H1 (cell line): ENCODE data around the gene ATP5ME. TPM values are rescaled to one million over a fixed set of nuclear protein-coding genes. Genes with fewer than 3 reads are reported as not detected.

Experiments
- KDM5A ChIP-seq: fragments of 200-600 bp; IDR thresholded peaks from 2 replicates; pipeline ENCODE4 v1.7.1; 2012; ENCODE audit warnings: mild to moderate bottlenecking, low read length, inconsistent platforms, mixed read lengths
- polyA plus RNA-seq, 7 experiments: library from polyadenylated mRNA; depleted of rRNA in 3 of 7; stranded (reverse) in 5 of 7; unstranded in 2 of 7; fragments of >200 nt in 5 of 7; fragments of 200-250 nt in 2 of 7; gene quantifications; 1 replicate in 5 of 7; 2 replicates in 1 of 7; 4 replicates in 1 of 7; pipeline versions ENCODE4 v1.2.1 to v1.2.3, GENCODE V29; 2011 to 2013; ENCODE audit warnings: missing spikeins in 2 of 7, mixed read lengths in 2 of 7
- total RNA-seq: library from RNA; stranded (reverse); fragmentation: NEBNext Ultra II Directional; extraction: Animal tissue kit (Norgen Biotek cat#: 25700); gene quantifications from 2 replicates; pipeline ENCODE4 v1.2.1, GENCODE V29; 2021

ATP5ME gene
- total and polyA plus RNA-seq, 2 of the 8 experiments (the other 6 are each of a cell fraction or from before 2014, with no cell fraction given), result 375 to 450 TPM

DNA sequence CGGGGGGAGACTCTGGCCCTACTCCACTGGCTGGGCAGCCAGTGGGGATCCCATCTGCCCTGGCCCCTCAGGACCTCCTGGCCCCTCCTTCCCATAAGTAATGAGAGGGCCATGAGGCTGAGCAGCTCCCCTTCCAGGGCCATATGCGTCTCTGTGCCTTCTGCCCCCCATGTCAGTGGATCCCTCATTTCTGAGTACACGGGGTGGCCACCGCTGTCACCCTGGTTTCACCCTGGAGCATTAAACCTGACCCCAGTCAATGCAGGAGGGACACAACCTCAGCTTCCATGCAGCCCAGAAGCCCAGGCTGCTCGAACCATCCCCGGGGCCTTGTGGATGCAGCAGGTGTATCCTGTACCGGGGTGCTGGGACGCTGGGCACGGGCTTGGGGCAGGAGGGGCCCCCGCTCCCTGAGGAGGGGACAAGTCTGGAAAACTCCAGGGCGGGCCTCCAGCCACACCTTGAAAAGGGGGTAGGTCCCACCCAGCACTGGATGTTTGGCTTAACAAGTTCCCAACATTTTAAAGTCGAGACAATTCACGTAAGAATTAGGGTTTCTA lies 24.2 kb downstream of the ATP5ME start (continued):
- no peak for TF ChIP-seq KDM5A
